GM12891 (cell line): Measurements from ENCODE around the gene LRMDA.

Source experiments
- POLR2A ChIP-seq: IDR thresholded peaks from 2 replicates; pipeline ENCODE4 v1.6.1; 2011; ENCODE audit warnings: low read depth, low read length, control low read depth
- POLR2AphosphoS5 ChIP-seq: IDR thresholded peaks from 2 replicates; pipeline ENCODE4 v1.6.1; 2011; ENCODE audit warnings: low read depth, low read length, control low read depth
- POU2F2 ChIP-seq: IDR thresholded peaks from 2 replicates; pipeline ENCODE4 v1.6.1; 2011; ENCODE audit warnings: low read depth, mild to moderate bottlenecking, control low read depth, low read length, moderate library complexity
- SPI1 ChIP-seq: IDR thresholded peaks from 2 replicates; pipeline ENCODE4 v1.6.1; 2011; ENCODE audit warnings: low read depth, low read length, control low read depth
- TAF1 ChIP-seq: IDR thresholded peaks from 2 replicates; pipeline ENCODE4 v1.6.1; 2011; ENCODE audit warnings: low read depth, low read length, control low read depth

DNA sequence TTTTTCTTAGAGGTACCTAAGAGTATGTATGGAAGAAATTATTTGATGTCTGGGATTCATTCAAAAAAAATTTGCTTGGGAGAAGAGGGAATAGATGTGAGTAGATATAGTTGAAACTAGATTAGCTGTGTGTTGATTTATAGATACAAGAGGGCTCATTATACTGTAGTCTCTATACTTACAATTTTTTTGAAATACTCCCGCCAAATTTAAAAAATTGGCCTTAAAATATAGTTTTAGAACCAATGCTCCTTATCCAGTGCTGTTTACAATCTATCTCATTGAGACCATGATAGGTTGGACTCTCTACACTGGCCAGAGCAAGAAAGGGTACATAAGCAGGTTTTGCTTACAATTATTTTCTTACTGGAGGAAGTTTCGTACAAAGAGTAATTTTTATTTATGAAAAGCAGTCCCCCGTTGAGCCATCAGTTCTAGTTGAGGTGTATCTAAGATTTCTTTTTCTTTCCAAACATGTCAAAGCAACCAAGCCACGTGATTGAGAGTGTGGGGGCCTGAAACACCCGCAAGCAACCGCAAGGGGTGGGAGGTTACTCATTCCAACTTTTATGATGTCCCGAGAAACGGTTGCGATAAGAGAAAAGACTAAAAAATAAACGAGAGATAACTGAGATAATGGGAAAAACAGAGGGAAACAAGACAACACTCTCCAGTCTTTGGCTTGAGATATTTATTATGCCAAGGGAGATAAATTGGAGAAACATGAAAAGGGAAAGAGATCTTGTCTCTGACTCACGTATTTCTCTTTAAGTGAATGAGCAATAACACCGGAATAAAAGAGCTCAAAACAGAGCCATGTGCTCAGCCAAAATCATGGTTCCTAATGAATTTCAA is 729.2 kb downstream of the LRMDA start:
- no peak for TF ChIP-seq POLR2A
- TF ChIP-seq POLR2AphosphoS5: no peak
- no peak for TF ChIP-seq TAF1
- no peak for TF ChIP-seq POU2F2
- no peak for TF ChIP-seq SPI1
